DND-41 (cell line): ENCODE measurements around the gene GID8.

Experiments used
- ATAC-seq: fragments of 200-7000 bp; cut with Tn5 transposase; 3 replicates; pipeline ENCODE4 v1.9.1; 2021; ENCODE audit warnings: low read depth; ENCODE audit not compliant: insufficient read depth
- DNase-seq: peaks from one replicate; pipeline ENCODE4 v3.0.0-alpha.2; 2020
- H2AFZ ChIP-seq: 2 replicates; pipeline ENCODE4 v1.6.0; 2012; ENCODE audit warnings: low read depth, low read length
- H3K27ac ChIP-seq: 2 replicates; pipeline ENCODE4 v1.5.1; 2012; ENCODE audit warnings: low read length, inconsistent platforms
- H3K27me3 ChIP-seq: fragments of 200-600 bp; sonication (generic); 2 replicates; pipeline ENCODE4 v1.6.0; 2012; ENCODE audit warnings: low read length, mild to moderate bottlenecking, inconsistent platforms; ENCODE audit not compliant: insufficient read depth, poor library complexity
- H3K36me3 ChIP-seq: 2 replicates; pipeline ENCODE4 v1.5.1; 2012; ENCODE audit warnings: low read length, inconsistent platforms; ENCODE audit not compliant: insufficient read depth
- H3K4me1 ChIP-seq: 2 replicates; pipeline ENCODE4 v1.5.1; 2012; ENCODE audit warnings: mild to moderate bottlenecking, low read length; ENCODE audit not compliant: insufficient read depth
- H3K4me2 ChIP-seq: 2 replicates; pipeline ENCODE4 v1.6.0; 2012; ENCODE audit warnings: mild to moderate bottlenecking, moderate library complexity, low read length, inconsistent platforms; ENCODE audit not compliant: insufficient read depth
- H3K4me3 ChIP-seq, 2 experiments: fragments of 200-600 bp in 1 of 2; shearing (Covaris generic) in 1 of 2; 2 replicates each; pipeline ENCODE4 v1.5.1; 2012 to 2016; ENCODE audit warnings: inconsistent platforms in 2 of 2, low read length in 2 of 2, mild to moderate bottlenecking in 2 of 2, low read depth in 1 of 2, moderate library complexity in 1 of 2
- H3K79me2 ChIP-seq: 2 replicates; pipeline ENCODE4 v1.6.0; 2012; ENCODE audit warnings: low read length, inconsistent platforms; ENCODE audit not compliant: insufficient read depth
- H3K9ac ChIP-seq: 2 replicates; pipeline ENCODE4 v1.6.0; 2012; ENCODE audit warnings: low read depth, mild to moderate bottlenecking, inconsistent platforms, low read length, moderate library complexity
- H3K9me3 ChIP-seq: 2 replicates; pipeline ENCODE4 v1.5.1; 2012; ENCODE audit warnings: low read length, moderate library complexity, mild to moderate bottlenecking, inconsistent platforms; ENCODE audit not compliant: insufficient read depth, severe bottlenecking
- H4K20me1 ChIP-seq: 2 replicates; pipeline ENCODE4 v1.6.0; 2012; ENCODE audit warnings: low read length; ENCODE audit not compliant: insufficient read depth
- CTCF ChIP-seq: IDR thresholded peaks from 2 replicates; pipeline ENCODE4 v1.5.1; 2012; ENCODE audit warnings: borderline replicate concordance, low read length, moderate library complexity, mild to moderate bottlenecking; ENCODE audit not compliant: poor library complexity, severe bottlenecking; ENCODE audit errors: extremely low read depth
- EZH2 ChIP-seq: IDR thresholded peaks from 3 replicates; pipeline ENCODE4 v1.6.1; 2012; ENCODE audit warnings: borderline replicate concordance, low read depth, mild to moderate bottlenecking, moderate library complexity, low read length, inconsistent platforms; ENCODE audit not compliant: severe bottlenecking

GID8 gene

GRCh38 chr20:62889411-62889810, 48.5 kb upstream of the GID8 start:
- H3K27ac ChIP-seq, result no peak overlapping the region
- ATAC-seq (no peak), DNase-seq (no peak)
- no peaks in the 10 kb centered on the region for H3K4me1 ChIP-seq
- H3K4me3 ChIP-seq, result no peak overlapping the region
- no peaks in the 10 kb centered on the region; the same call in 1 of the 2 replicates for H3K79me2 ChIP-seq
- H3K27me3 ChIP-seq, result no peaks in the 10 kb centered on the region
- H3K4me2 ChIP-seq, result no peak overlapping the region
- no peaks in the 10 kb centered on the region for H3K9me3 ChIP-seq
- H2AFZ ChIP-seq, result no peak overlapping the region
- TF ChIP-seq EZH2 (no peak), CTCF (no peak)
- peaks cover 32% of the 10 kb centered on the region for H4K20me1 ChIP-seq
- peaks cover 89% of the 10 kb centered on the region for H3K36me3 ChIP-seq
- H3K9ac ChIP-seq, result no peak overlapping the region

- TF ChIP-seq EZH2, result no peak
- TF ChIP-seq CTCF, result no peak
- Histone ChIP-seq H3K4me2 (no peak overlapping the region), H3K4me3 (no peak overlapping the region), H3K4me1 (no peaks in the 10 kb centered on the region), H3K27me3 (no peaks in the 10 kb centered on the region), H4K20me1 (peaks cover 29% of the 10 kb centered on the region), H3K9ac (no peak overlapping the region), H3K9me3 (no peaks in the 10 kb centered on the region), H3K27ac (no peak overlapping the region), H3K79me2 (no peaks in the 10 kb centered on the region; the same call in 1 of the 2 replicates), H3K36me3 (peaks cover 93% of the 10 kb centered on the region), H2AFZ (no peak overlapping the region)
- ATAC-seq (no peak), DNase-seq (no peak)
These were observed 48.1 kb upstream of the GID8 start for GRCh38 chr20:62889871-62890270.

- H4K20me1 ChIP-seq, result peaks cover 29% of the 10 kb centered on the region
- no peak for DNase-seq
- peaks cover 99% of the 10 kb centered on the region for H3K36me3 ChIP-seq
- H3K4me3 ChIP-seq, result no peak overlapping the region
- no peak overlapping the region for H3K27ac ChIP-seq
- no peaks in the 10 kb centered on the region for H3K9me3 ChIP-seq
- no peak for TF ChIP-seq CTCF
- no peak for TF ChIP-seq EZH2
- ATAC-seq, result no peak
- H2AFZ ChIP-seq, result no peak overlapping the region
- H3K4me1 ChIP-seq, result no peaks in the 10 kb centered on the region
- no peaks in the 10 kb centered on the region; the same call in 1 of the 2 replicates for H3K79me2 ChIP-seq
- H3K9ac ChIP-seq, result no peak overlapping the region
- no peaks in the 10 kb centered on the region for H3K27me3 ChIP-seq
- no peak overlapping the region for H3K4me2 ChIP-seq
These were observed 47.5 kb upstream of the GID8 start for GRCh38 chr20:62890444-62890843.

- peaks cover 100% of the 10 kb centered on the region for H3K36me3 ChIP-seq
- no peak overlapping the region for H3K4me3 ChIP-seq
- no peak overlapping the region for H3K27ac ChIP-seq
- no peak overlapping the region for H2AFZ ChIP-seq
- no peaks in the 10 kb centered on the region; the same call in 1 of the 2 replicates for H3K79me2 ChIP-seq
- H3K27me3 ChIP-seq, result no peaks in the 10 kb centered on the region
- no peak overlapping the region for H3K4me2 ChIP-seq
- TF ChIP-seq CTCF (no peak), EZH2 (no peak)
- no peak for DNase-seq
- no peaks in the 10 kb centered on the region for H3K9me3 ChIP-seq
- no peak for ATAC-seq
- H3K9ac ChIP-seq, result no peak overlapping the region
- no peaks in the 10 kb centered on the region for H3K4me1 ChIP-seq
- H4K20me1 ChIP-seq, result peaks cover 29% of the 10 kb centered on the region
These were observed 46.8 kb upstream of the GID8 start for GRCh38 chr20:62891111-62891510.
